NB4 (cell line): ENCODE results near the gene CCDC154.

Experiments
- CTCF ChIP-seq: IDR thresholded peaks from one replicate; pipeline ENCODE4 v1.5.1; 2012; ENCODE audit warnings: low read depth, low read length
- POLR2A ChIP-seq: IDR thresholded peaks from 2 replicates; pipeline ENCODE4 v1.6.1; 2011; ENCODE audit warnings: mild to moderate bottlenecking; ENCODE audit not compliant: insufficient read length; ENCODE audit errors: extremely low read depth

GRCh38 chr16:1424028-1424427 is 20.3 kb downstream of the CCDC154 start:
- TF ChIP-seq CTCF (no peak), POLR2A (no peak)
